GM12874 (cell line): ENCODE data around the gene WDR27.

Source experiments
- TF ChIP-seq, protein P1 (sequence below): IDR thresholded peaks from 2 replicates; pipeline ENCODE4 v1.5.1; 2011; ENCODE audit warnings: low read depth, mild to moderate bottlenecking, control low read depth, low read length, moderate library complexity; ENCODE audit not compliant: insufficient read depth

Gene WDR27

DNA sequence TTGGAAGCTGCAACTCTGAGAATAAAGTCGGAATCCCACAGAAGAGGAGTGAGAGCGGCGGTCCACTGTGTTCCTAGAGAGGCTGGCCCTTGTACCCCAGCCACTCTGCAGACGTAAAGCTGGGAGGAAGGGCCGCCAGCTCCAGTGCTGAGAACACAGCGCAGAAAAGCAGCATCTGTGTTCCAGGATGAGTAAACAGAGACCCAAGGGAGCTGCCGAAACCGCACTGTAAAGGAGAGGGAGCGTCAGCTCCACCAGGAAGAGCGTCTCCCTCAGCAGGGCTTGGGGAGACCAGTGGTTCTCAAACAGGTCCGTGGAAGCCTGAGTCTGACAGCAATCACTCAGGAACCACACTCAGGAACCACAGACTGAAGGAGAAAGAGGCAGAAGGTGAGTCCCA lies 134.0 kb downstream of the WDR27 start:
- TF ChIP-seq, protein P1, sequence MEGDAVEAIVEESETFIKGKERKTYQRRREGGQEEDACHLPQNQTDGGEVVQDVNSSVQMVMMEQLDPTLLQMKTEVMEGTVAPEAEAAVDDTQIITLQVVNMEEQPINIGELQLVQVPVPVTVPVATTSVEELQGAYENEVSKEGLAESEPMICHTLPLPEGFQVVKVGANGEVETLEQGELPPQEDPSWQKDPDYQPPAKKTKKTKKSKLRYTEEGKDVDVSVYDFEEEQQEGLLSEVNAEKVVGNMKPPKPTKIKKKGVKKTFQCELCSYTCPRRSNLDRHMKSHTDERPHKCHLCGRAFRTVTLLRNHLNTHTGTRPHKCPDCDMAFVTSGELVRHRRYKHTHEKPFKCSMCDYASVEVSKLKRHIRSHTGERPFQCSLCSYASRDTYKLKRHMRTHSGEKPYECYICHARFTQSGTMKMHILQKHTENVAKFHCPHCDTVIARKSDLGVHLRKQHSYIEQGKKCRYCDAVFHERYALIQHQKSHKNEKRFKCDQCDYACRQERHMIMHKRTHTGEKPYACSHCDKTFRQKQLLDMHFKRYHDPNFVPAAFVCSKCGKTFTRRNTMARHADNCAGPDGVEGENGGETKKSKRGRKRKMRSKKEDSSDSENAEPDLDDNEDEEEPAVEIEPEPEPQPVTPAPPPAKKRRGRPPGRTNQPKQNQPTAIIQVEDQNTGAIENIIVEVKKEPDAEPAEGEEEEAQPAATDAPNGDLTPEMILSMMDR: no peak

DNA sequence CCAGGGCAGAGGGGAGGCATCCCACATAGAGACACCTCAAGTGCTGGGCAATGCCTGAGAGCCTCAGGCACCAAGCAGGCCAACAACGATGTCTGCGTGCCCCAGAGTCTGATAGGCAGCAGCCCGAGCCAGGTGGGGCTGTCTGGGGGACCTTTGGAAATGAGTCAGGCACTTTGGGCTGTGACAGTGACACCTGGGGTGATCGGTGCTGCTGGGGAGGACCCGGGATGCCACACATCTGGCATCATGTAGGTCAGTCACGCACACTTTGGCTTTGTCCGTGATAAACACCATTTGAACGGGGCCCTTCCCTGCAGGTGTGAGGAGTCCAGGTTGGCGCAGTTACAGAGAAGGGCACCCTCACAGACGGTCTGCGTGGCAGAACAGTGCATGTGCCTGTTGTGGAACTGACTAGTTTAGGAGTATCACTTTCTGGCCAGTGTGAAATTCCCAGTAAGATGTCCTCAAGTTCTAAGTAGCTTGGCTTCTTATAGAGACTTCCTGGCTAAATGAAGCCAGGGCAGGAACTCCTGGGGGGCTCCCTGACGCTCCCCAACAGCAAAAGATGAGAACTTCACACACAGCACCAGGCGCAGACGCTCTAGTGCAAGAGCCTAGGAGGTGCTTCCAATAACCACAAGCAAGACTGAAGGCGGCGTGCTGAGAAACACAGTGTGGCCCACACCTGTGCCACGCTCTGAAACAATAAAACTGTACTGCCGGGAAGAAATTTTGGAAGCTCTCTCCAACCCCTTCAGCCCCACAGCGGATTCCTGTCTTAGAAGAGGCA lies 134.7 kb downstream of the WDR27 start:
- TF ChIP-seq, protein P1: no peak

DNA sequence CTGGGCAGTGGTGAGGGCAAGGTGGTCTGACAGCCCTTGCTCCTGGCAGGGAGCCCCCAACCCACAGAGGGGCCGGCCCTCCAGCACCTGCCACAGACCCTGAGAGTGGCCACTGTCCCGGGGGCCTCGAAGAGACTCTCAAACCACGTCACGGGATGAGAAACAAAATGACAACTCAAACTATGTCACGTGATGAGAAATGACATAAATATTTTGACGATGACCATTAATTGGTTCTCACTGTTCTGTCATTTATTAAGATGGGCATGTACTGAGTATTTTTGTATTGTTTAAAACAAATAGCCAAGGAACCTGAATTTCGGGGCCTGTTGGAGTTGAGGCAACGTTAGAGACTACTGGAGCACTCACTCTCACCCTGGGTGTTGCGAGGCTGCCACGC lies 135.5 kb downstream of the WDR27 start:
- TF ChIP-seq, protein P1: no peak

DNA sequence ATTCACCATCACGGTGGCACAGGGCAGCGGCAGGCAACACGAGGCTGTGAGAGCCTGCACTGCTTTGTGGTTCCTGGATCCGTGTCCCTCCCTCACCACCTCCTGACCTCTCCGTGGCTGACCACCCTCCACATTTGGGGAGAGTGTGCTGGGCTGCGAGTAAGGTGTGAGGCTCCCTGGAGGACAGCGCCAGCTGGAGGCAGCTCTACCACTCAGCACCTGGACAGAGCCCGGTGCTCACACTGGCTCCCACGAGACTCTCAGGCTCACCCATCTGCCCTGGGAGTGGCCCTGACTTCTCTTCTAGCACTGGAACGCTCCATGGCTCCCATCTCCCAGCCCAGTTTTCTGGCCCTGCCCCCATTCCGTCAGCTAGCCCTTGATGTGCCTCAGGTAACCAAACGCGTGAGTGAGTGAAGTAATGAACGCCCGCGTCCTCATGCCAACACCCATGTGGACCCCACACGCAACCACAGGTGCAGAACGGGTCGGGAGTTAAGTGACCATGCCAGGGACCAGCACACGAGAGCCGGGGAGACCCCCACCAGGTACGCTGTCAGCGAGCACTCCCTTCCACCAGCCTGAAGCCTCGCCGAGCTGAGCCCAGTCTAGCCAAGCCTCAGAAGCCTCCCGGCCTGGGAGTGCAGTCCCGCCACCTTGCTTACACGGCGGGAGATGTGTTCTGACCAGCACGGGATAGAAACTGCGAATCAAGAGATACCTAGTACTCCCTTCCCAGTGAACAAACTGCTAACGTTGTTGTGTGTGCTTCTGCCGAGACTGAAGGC lies 137.2 kb downstream of the WDR27 start:
- TF ChIP-seq, protein P1: no peak

DNA sequence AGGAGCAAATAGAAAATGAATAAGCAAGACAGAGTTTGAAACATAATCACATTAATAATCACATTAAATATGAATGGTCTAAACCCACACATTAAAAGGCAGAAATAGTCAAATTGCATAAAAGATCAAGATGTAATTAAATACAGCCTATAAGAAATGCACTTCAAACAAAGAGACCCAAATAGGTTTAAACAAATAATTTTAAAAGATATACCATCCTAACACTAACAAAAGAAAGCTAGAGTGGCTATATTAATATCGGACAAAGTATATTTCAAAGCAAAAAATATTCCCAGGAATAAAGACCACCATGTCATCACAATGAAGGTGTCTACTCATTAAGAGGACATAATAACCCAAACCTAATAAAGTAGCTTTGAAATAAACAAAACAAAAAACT lies 140.2 kb downstream of the WDR27 start:
- TF ChIP-seq, protein P1: no peak

DNA sequence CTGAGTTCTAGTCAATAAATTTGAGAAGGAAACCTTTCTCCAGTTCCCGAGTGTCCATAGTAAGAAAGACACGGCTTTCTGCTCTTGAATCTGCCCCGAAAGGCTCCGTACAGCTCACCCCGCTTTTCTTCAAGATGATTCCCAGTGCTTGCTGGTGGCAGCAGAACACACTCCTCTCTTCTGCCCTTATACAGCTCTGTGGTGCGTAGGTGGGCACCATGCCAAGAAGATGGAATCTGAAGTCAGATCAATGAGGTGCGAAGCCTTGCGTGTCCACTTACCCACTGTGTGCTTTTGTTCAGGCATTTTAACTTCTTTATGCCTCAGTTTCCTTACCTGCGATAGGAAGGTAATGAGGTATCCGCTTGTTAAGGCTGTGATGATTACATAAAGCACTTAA lies 142.2 kb downstream of the WDR27 start:
- TF ChIP-seq, protein P1: no peak

DNA sequence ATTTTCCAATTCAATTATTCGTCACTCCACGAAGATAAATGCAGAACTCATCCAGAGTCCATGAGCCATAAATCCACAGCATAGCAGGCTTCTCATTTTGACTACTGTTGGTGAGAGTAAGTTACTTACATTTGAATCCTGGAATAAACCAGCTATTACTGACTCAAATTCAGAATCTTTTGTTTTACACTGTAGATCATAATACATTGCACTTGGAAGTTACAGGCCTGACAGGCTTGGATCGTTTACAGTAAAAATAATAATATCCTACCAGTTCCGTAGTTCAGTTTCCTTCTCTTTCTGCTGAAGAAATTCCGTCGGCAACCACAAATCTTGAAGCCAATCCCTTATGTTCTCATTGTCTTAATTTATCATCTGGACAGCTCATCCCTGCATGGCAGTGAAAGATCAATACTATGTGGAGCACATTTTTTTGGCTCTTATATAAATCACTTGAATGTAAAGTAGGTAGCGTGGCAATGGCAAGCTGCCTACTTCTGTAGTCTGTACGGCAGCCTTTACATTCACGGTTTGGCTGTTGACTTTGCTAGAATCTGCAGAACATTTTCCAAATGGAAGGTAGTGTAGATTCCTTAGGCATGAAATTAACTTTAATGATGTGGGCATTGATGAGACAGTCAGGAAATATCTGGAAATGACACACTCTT lies 142.9 kb downstream of the WDR27 start:
- TF ChIP-seq, protein P1: no peak
